Tibial nerve (tissue), 3 donors: ENCODE measurements around the gene PRLR.

Experiments used
- POLR2A ChIP-seq, 2 donors: fragments of 450-650 bp; IDR thresholded peaks; one replicate each; pipeline ENCODE4 v1.6.1; 2017; ENCODE audit warnings: antibody characterized with exemption in 2 of 2, mild to moderate bottlenecking in 2 of 2, moderate library complexity in 2 of 2
- TF ChIP-seq, protein P1 (sequence below), 5 experiments: fragments of 200-600 bp in 3 of 5; fragments of 450-650 bp in 2 of 5; sonication (generic) in 3 of 5; IDR thresholded peaks; one replicate each; pipeline ENCODE4 v1.5.1; 2016 to 2019; ENCODE audit warnings: antibody characterized with exemption in 5 of 5, mild to moderate bottlenecking in 3 of 5, moderate library complexity in 2 of 5

DNA sequence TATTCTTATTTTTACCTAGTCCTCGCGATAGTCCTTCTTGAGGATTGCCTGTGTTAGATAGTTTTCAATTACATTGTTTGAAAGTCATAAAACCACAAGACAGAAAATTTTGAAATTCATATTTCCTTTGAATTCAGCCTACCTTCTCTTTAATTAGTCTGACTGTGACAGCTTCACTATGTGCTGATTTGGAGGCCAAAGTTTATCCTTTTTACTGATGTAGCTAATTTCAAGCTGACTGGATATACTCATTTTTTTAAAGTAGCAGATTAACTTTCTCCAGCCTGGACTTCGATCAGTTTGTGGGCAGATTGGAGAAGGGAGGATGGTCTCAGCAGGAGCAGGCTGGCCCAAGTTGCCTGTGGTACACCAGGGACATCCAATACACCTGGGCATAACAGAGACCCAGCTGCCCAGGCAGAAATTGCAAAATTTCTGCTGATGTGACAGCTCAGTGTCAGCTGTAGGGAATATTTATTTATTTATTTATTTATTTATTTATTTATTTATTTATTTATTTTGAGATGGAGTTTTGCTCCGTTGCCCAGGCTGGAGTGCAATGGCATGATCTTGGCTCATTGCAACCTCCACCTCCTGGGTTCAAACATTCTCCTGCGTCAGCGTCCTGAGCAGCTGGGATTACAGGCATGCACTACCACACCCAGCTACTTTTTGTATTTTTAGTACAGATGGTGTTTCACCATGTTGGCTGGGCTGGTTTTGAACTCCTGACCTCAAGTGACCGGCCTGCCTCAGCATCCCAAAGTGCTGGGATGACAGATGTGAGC is 206.7 kb downstream of the PRLR start:
- TF ChIP-seq POLR2A (IDR thresholded peaks at IDR 0.05): no peak
- TF ChIP-seq, protein P1, sequence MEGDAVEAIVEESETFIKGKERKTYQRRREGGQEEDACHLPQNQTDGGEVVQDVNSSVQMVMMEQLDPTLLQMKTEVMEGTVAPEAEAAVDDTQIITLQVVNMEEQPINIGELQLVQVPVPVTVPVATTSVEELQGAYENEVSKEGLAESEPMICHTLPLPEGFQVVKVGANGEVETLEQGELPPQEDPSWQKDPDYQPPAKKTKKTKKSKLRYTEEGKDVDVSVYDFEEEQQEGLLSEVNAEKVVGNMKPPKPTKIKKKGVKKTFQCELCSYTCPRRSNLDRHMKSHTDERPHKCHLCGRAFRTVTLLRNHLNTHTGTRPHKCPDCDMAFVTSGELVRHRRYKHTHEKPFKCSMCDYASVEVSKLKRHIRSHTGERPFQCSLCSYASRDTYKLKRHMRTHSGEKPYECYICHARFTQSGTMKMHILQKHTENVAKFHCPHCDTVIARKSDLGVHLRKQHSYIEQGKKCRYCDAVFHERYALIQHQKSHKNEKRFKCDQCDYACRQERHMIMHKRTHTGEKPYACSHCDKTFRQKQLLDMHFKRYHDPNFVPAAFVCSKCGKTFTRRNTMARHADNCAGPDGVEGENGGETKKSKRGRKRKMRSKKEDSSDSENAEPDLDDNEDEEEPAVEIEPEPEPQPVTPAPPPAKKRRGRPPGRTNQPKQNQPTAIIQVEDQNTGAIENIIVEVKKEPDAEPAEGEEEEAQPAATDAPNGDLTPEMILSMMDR (IDR thresholded peaks at IDR 0.05): no peak
